PC-3 (cell line): ENCODE data around the gene NOVA1. TPM values are rescaled to one million over a fixed set of nuclear protein-coding genes. Genes with fewer than 3 reads are reported as not detected.
"Not testable (repeated sequence)": the region's sequence is repeated elsewhere in the genome, so short reads cannot be mapped to it uniquely, and the experiment has no call there.

Experiments
- ATAC-seq: fragments of 200-7000 bp; cut with Tn5 transposase; 2 replicates; pipeline ENCODE4 v1.9.1; 2020; ENCODE audit warnings: mild to moderate bottlenecking, moderate library complexity
- Bru-seq: library from RNA; stranded (reverse); fragments of 400-500 nt; gene quantifications from one replicate; lab custom pipeline; 2021; lab: Mats Ljungman, UMichigan
- BruChase-seq, 2 experiments: library from RNA; stranded (reverse); fragments of 400-500 nt; gene quantifications; one replicate each; lab custom pipeline; 2021; lab: Mats Ljungman, UMichigan
- BruUV-seq: library from RNA; stranded (reverse); fragments of 400-500 nt; replicated peaks from 2 replicates; lab custom pipeline; 2021; lab: Mats Ljungman, UMichigan
- CTCF ChIA-PET: fragments of 300-600 bp; sonication (Branson Sonifier 250); formaldehyde crosslinking; loops from one replicate; lab custom pipeline; 2022; ENCODE audit warnings: antibody characterized with exemption; lab: Charles Lee
- POLR2A ChIA-PET: fragments of 300-600 bp; sonication (Branson Sonifier 250); formaldehyde crosslinking; loops from one replicate; lab custom pipeline; 2022; ENCODE audit warnings: antibody characterized with exemption; ENCODE audit not compliant: unreplicated experiment; lab: Charles Lee
- DNase-seq: peaks from one replicate; pipeline ENCODE4 v3.0.0-alpha.2; 2015
- H2AFZ ChIP-seq: fragments of 300-600 bp; sonication (generic); 2 replicates; pipeline ENCODE4 v1.6.0; 2016; ENCODE audit warnings: antibody characterized with exemption, low read length
- H3F3A ChIP-seq: fragments of 300-600 bp; sonication (generic); one replicate; pipeline ENCODE4 v1.6.0; 2017; ENCODE audit warnings: antibody characterized with exemption, low read length, control low read depth, mild to moderate bottlenecking; ENCODE audit not compliant: unreplicated experiment
- H3K27ac ChIP-seq: fragments of 300-600 bp; sonication (generic); 2 replicates; pipeline ENCODE4 v1.5.1; 2016; ENCODE audit warnings: mild to moderate bottlenecking, low read length
- H3K27me3 ChIP-seq: fragments of 300-600 bp; sonication (generic); 2 replicates; pipeline ENCODE4 v1.6.1; 2016; ENCODE audit warnings: low read length, mixed read lengths
- H3K36me3 ChIP-seq: fragments of 300-600 bp; sonication (generic); 2 replicates; pipeline ENCODE4 v1.6.1; 2016; ENCODE audit warnings: low read depth, mixed run types, low read length, mixed read lengths
- H3K4me1 ChIP-seq: fragments of 300-600 bp; sonication (generic); 2 replicates; pipeline ENCODE4 v1.5.1; 2016; ENCODE audit warnings: low read length; ENCODE audit not compliant: insufficient read depth
- H3K4me2 ChIP-seq: fragments of 300-600 bp; sonication (generic); 2 replicates; pipeline ENCODE4 v1.6.0; 2016; ENCODE audit warnings: low read length
- H3K4me3 ChIP-seq: fragments of 300-600 bp; sonication (generic); 2 replicates; pipeline ENCODE4 v1.5.1; 2016; ENCODE audit warnings: mild to moderate bottlenecking, low read length, mixed read lengths
- H3K79me2 ChIP-seq: fragments of 300-600 bp; sonication (generic); 2 replicates; pipeline ENCODE4 v1.6.1; 2017; ENCODE audit warnings: low read length, mixed read lengths
- H3K9ac ChIP-seq: fragments of 300-600 bp; sonication (generic); 2 replicates; pipeline ENCODE4 v1.6.0; 2016; ENCODE audit warnings: mild to moderate bottlenecking, low read length
- H3K9me2 ChIP-seq: fragments of 300-600 bp; sonication (generic); replicated peaks from 2 replicates; pipeline ENCODE4 v1.6.1; 2016; ENCODE audit warnings: mixed run types, low read length, mixed read lengths
- H3K9me3 ChIP-seq: fragments of 300-600 bp; sonication (generic); 2 replicates; pipeline ENCODE4 v1.6.1; 2016; ENCODE audit warnings: low read length, mixed read lengths
- H4K20me1 ChIP-seq: fragments of 300-600 bp; sonication (generic); 2 replicates; pipeline ENCODE4 v1.6.1; 2016; ENCODE audit warnings: low read length, mixed read lengths
- CTCF ChIP-seq: fragments of 300-600 bp; sonication (generic); conservative IDR thresholded peaks from 2 replicates; pipeline ENCODE4 v1.5.1; 2017; ENCODE audit warnings: antibody characterized with exemption, low read depth, mild to moderate bottlenecking, low read length
- EZH2 ChIP-seq: fragments of 300-600 bp; sonication (generic); IDR thresholded peaks from one replicate; pipeline ENCODE4 v1.6.1; 2017; ENCODE audit warnings: antibody characterized with exemption, mild to moderate bottlenecking, low read length; ENCODE audit not compliant: unreplicated experiment
- EZH2phosphoT487 ChIP-seq: fragments of 300-600 bp; sonication (generic); IDR thresholded peaks from 2 replicates; pipeline ENCODE4 v1.6.1; 2018; ENCODE audit warnings: mild to moderate bottlenecking, antibody characterized with exemption, low read length, borderline replicate concordance
- intact Hi-C: fragments of 100-400 bp; cut with micrococcal nuclease; formaldehyde crosslinking; loops from 2 replicates; pipeline ENCODE4 v1.9.0; 2023
- long read RNA-seq: library from polyadenylated mRNA; unstranded; transcript quantifications from one replicate; pipeline ENCODE4 v2.0.0, GENCODE V29; 2021; ENCODE audit not compliant: unreplicated experiment
- total RNA-seq: library from RNA; depleted of rRNA; stranded (reverse); fragments of >200 nt; gene quantifications from 2 replicates; pipeline ENCODE4 v1.2.3, GENCODE V29; 2014; rRNA removed

The NOVA1 gene
- total RNA-seq (1.1 and 3.1 TPM in 2 replicates), Bru-seq, nascent RNA (percentile 57 among the genes with signal in this experiment), BruChase-seq, experiment 1, labeled RNA remaining after a 6-hour chase (percentile 44 among the genes with signal in this experiment), BruChase-seq, experiment 2, labeled RNA remaining after a 2-hour chase (percentile 59 among the genes with signal in this experiment)
- long read RNA-seq, transcript NOVA1-206 (5 exons, 3,912 nt) = major isoform, 5 of 16 reads
- long read RNA-seq, partial matches to known transcripts = 1 of 16 reads
- long read RNA-seq, other reads (novel, unspliced or antisense) = 4 of 16 reads

- peak within 1 kb of the TSS; percentile 95 for H2AFZ ChIP-seq
- intact Hi-C loops = loop anchor here (2.0 to 10.0 kb wide), 7 partner anchors 65 to 387 kb away; no protein-coding TSS in a partner anchor
- peak within 1 kb of the TSS; percentile 86 for H3K4me3 ChIP-seq
These were observed at the start of gene NOVA1 for GRCh38 chr14:26597589-26598080. NOVA1 (minus strand) TSS chr14:26598033; CDS start chr14:26597436, 597 bp downstream.

GRCh38 chr14:26645057-26645456 is 47.2 kb upstream of the NOVA1 start:
- H3F3A ChIP-seq, DNase-seq, H3K9me3 ChIP-seq, H3K27me3 ChIP-seq, H3K9ac ChIP-seq, H3K36me3 ChIP-seq, H3K4me2 ChIP-seq, BruUV-seq, H4K20me1 ChIP-seq, H3K4me1 ChIP-seq, ATAC-seq, CTCF ChIA-PET, H3K4me3 ChIP-seq, H3K9me2 ChIP-seq, POLR2A ChIA-PET, intact Hi-C loops, H3K79me2 ChIP-seq, H3K27ac ChIP-seq, H2AFZ ChIP-seq: not testable (repeated sequence)

More at GRCh38 chr14:26597589-26598080, at the start of gene NOVA1:
- no peaks in the 10 kb centered on the region for H3K4me1 ChIP-seq
- no peaks in the 10 kb centered on the region for H3K9me3 ChIP-seq
- ATAC-seq = peak; percentile 44
- ChIA-PET CTCF (no interaction called here), POLR2A (no interaction called here)
- H4K20me1 ChIP-seq = no peaks in the 10 kb centered on the region
- BruUV-seq = no TSS peak
- no peaks in the 10 kb centered on the region for H3K36me3 ChIP-seq
- no peaks in the 10 kb centered on the region for H3K9me2 ChIP-seq
- DNase-seq = no peak
- no peaks in the 10 kb centered on the region for H3F3A ChIP-seq
- peak within 1 kb of the TSS; percentile 56; the same call in 1 of the 2 replicates for H3K9ac ChIP-seq
- peak within 1 kb of the TSS; percentile 92 for H3K4me2 ChIP-seq
- TF ChIP-seq EZH2 (no peak), CTCF (no peak), EZH2phosphoT487 (no peak)
- H3K27me3 ChIP-seq = peaks cover 43% of the 10 kb centered on the region
- H3K79me2 ChIP-seq = no peaks in the 10 kb centered on the region
- H3K27ac ChIP-seq = no peak within 1 kb of the TSS

GRCh38 chr14:26636561-26636960 is 38.7 kb upstream of the NOVA1 start:
- H3K9me2 ChIP-seq = no peaks in the 10 kb centered on the region
- H3F3A ChIP-seq = no peaks in the 10 kb centered on the region
- TF ChIP-seq CTCF = no peak
- H4K20me1 ChIP-seq = no peaks in the 10 kb centered on the region
- H3K36me3 ChIP-seq = no peaks in the 10 kb centered on the region
- H3K4me3 ChIP-seq = no peak overlapping the region
- ChIA-PET CTCF (no interaction called here), POLR2A (no interaction called here)
- intact Hi-C loops = no loop called here
- no peak overlapping the region for H3K27ac ChIP-seq
- H3K4me2 ChIP-seq = no peak overlapping the region
- ATAC-seq (no peak), DNase-seq (no peak)
- BruUV-seq = no TSS peak
- no peak overlapping the region for H2AFZ ChIP-seq
- H3K9me3 ChIP-seq = no peaks in the 10 kb centered on the region
- H3K4me1 ChIP-seq = no peaks in the 10 kb centered on the region
- H3K9ac ChIP-seq = no peak overlapping the region
- no peaks in the 10 kb centered on the region for H3K27me3 ChIP-seq
- H3K79me2 ChIP-seq = no peaks in the 10 kb centered on the region

GRCh38 chr14:26634946-26635345 is 37.1 kb upstream of the NOVA1 start:
- H2AFZ ChIP-seq, H3K4me1 ChIP-seq, DNase-seq, H3K9me3 ChIP-seq, CTCF ChIA-PET, H3K36me3 ChIP-seq, H3K4me3 ChIP-seq, H3K79me2 ChIP-seq, BruUV-seq, H4K20me1 ChIP-seq, H3K27me3 ChIP-seq, intact Hi-C loops, H3F3A ChIP-seq, H3K4me2 ChIP-seq, H3K9ac ChIP-seq, H3K27ac ChIP-seq, POLR2A ChIA-PET, H3K9me2 ChIP-seq, ATAC-seq: not testable (repeated sequence)
